Measurements from ENCODE around the gene USP31.
A peak's percentile ranks its signal among the peaks of the same experiment; 100 is the strongest.

USP31 gene

GRCh38 chr16:23061669-23062068 lies 87.6 kb downstream of the USP31 start:
- DNase-seq (ENCODE audit: low read depth), result no peak

GRCh38 chr16:23060458-23061320 lies 88.6 kb downstream of the USP31 start:
- DNase-seq (ENCODE audit: low read depth), result peak; percentile 29

- DNase-seq (ENCODE audit: low read depth), result no peak
Measured at GRCh38 chr16:23059433-23059832, 89.8 kb downstream of the USP31 start.

- no peak for DNase-seq (ENCODE audit: low read depth)
Measured at GRCh38 chr16:23058576-23058975, 90.7 kb downstream of the USP31 start.

GRCh38 chr16:23057013-23057596 lies 92.1 kb downstream of the USP31 start:
- DNase-seq (ENCODE audit: low read depth), result no peak

- no peak for DNase-seq (ENCODE audit: low read depth)
Measured at GRCh38 chr16:23055481-23055880, 93.8 kb downstream of the USP31 start.

GRCh38 chr16:23052908-23053580 lies 96.2 kb downstream of the USP31 start:
- DNase-seq (ENCODE audit: low read depth), result no peak

GRCh38 chr16:23052221-23052620 lies 97.0 kb downstream of the USP31 start:
- no peak for DNase-seq (ENCODE audit: low read depth)

- no peak for DNase-seq (ENCODE audit: low read depth)
Measured at GRCh38 chr16:23051587-23051986, 97.7 kb downstream of the USP31 start.

GRCh38 chr16:23048164-23048563 lies 101.1 kb downstream of the USP31 start:
- no peak for DNase-seq (ENCODE audit: low read depth)

GRCh38 chr16:23045025-23045424 lies 104.2 kb downstream of the USP31 start:
- no peak for DNase-seq (ENCODE audit: low read depth)

GRCh38 chr16:23040246-23040645 lies 109.0 kb downstream of the USP31 start:
- no peak for DNase-seq (ENCODE audit: low read depth)

- DNase-seq (ENCODE audit: low read depth), result no peak
Measured at GRCh38 chr16:23039118-23039517, 110.1 kb downstream of the USP31 start.

GRCh38 chr16:23035240-23035639 lies 114.0 kb downstream of the USP31 start:
- no peak for DNase-seq (ENCODE audit: low read depth)

GRCh38 chr16:23031508-23032098 lies 117.6 kb downstream of the USP31 start:
- no peak for DNase-seq (ENCODE audit: low read depth)

- DNase-seq (ENCODE audit: low read depth), result no peak
Measured at GRCh38 chr16:23029733-23030420, 119.4 kb downstream of the USP31 start.

- no peak for DNase-seq (ENCODE audit: low read depth)
Measured at GRCh38 chr16:23027386-23027785, 121.9 kb downstream of the USP31 start.

GRCh38 chr16:23026784-23027362 lies 122.4 kb downstream of the USP31 start:
- no peak for DNase-seq (ENCODE audit: low read depth)

- no peak for DNase-seq (ENCODE audit: low read depth)
Measured at GRCh38 chr16:23025692-23026307, 123.5 kb downstream of the USP31 start.

- DNase-seq (ENCODE audit: low read depth), result no peak
Measured at GRCh38 chr16:23024044-23024443, 125.2 kb downstream of the USP31 start.

- no peak for DNase-seq (ENCODE audit: low read depth)
Measured at GRCh38 chr16:23020084-23020483, 129.2 kb downstream of the USP31 start.

Measured in activated T-cell treated with anti-CD3 and anti-CD28 coated beads for 24 hours (primary cell).